OCI-M1 (cell line): Measurements from ENCODE around the gene FKBP5.
"Not testable (repeated sequence)": the region's sequence is repeated elsewhere in the genome, so short reads cannot be mapped to it uniquely, and the experiment has no call there.

Source experiments
- DNase-seq: peaks from one replicate; lab custom pipeline; 2025; lab: John Stamatoyannopoulos, UW

FKBP5 gene

GRCh38 chr6:35539223-35539622 is 149.5 kb downstream of the FKBP5 start:
- DNase-seq, result no peak

- DNase-seq, result not testable (repeated sequence)
Measured at GRCh38 chr6:35535847-35536246, 152.9 kb downstream of the FKBP5 start.

- no peak for DNase-seq
Measured at GRCh38 chr6:35534407-35535170, 154.1 kb downstream of the FKBP5 start.

GRCh38 chr6:35533981-35534380 is 154.7 kb downstream of the FKBP5 start:
- no peak for DNase-seq

GRCh38 chr6:35532126-35532525 is 156.6 kb downstream of the FKBP5 start:
- DNase-seq, result no peak

- no peak for DNase-seq
Measured at GRCh38 chr6:35524380-35525020, 164.2 kb downstream of the FKBP5 start.
